ENCODE data around the gene MUC5AC. TPM values are rescaled to one million over a fixed set of nuclear protein-coding genes. Genes with fewer than 3 reads are reported as not detected.
"Not testable (repeated sequence)": the region's sequence is repeated elsewhere in the genome, so short reads cannot be mapped to it uniquely, and the experiment has no call there.

MUC5AC gene
- total RNA-seq, 2 experiments from 2014 or later = not detected

DNA sequence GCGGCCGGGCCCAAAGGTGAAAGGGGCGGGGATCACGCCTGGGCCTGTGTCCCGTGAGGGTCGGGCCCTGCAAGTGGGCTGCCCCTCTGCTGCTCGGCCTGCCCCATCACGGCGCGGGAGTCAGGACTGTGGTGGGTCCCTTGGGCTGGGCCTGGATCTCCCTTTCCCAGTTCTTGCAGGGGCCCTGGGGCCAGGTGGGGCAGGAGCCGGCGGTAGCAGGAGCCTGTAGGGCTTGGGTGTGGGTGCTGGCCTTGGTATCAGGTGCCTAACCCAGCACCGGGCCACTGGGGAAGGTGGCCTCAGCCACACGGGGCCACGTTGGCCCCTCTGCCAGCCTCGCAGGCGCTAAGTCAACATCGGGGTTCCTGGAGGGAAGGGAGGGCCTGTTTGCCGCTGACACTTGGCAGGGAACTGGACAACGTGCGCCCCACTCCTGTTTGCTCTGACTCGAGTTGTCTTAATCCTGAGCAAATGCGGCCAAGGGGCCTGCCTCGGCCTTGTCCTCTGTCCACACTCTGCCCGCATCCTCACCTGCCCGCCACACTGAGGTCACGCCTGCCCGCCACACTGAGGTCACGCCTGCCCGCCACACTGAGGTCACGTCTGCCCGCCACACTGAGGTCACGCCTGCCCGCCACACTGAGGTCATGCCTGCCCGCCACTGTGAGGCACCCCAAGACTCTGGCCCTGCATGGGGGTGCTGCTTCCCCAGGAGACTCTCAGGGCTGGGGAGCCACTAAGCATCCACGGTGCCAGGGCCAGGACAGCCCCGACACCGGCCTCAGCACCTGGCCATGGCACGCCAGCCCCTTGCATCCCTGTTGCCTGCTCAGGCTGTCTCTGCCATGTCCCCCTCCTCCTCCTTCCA, 50.9 kb downstream of the MUC5AC start:
- H3K4me1 Mint-ChIP-seq = no peaks in the 10 kb centered on the region
- POLR2A ChIA-PET = no interaction called here
- no peak overlapping the region for H3K27ac Mint-ChIP-seq
- H3K9me3 Mint-ChIP-seq = peaks cover 7% of the 10 kb centered on the region
- H3K36me3 Mint-ChIP-seq (ENCODE audit: low read depth) = no peaks in the 10 kb centered on the region
- CTCF ChIA-PET = no interaction called here
- DNase-seq = no peak
- H3K27me3 Mint-ChIP-seq = peaks cover 9% of the 10 kb centered on the region
- H3K4me3 Mint-ChIP-seq = no peak overlapping the region

DNA sequence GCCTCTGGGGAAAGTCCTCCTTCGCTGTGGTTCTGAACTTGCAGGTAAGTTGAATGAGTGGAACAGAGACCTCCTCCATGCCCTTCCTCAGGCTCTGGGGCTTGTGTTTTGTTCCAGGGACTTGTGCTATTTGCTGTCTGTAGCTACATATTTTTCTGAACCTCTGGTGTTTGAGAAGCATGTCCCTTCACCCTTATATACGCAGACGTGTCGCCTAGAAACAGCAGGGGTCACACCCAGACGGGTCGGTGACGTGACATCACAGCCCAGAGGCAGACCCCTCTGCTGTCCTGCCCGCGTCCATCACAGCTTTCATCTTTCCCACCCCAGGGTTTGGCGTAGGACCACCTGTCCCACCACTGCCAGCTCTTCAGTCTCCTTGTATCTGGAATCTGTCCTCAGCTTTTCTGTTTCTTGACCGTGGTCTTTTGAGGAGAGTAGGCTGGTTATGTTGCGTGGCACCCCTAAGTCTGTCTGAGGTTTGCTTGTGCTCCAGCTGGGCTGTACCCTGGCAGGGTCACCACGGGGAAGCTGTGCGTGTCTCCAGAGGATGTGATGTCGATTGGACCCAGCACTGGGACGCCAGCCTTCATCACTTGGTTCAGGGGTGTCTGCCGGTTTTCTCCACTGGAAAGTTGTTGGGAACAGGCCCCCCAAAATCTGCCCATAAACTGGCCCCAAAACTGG, 51.8 kb downstream of the MUC5AC start:
- no peaks in the 10 kb centered on the region for H3K4me1 Mint-ChIP-seq
- DNase-seq = no peak
- H3K27me3 Mint-ChIP-seq = peaks cover 14% of the 10 kb centered on the region
- H3K4me3 Mint-ChIP-seq = no peak overlapping the region
- H3K36me3 Mint-ChIP-seq (ENCODE audit: low read depth) = no peaks in the 10 kb centered on the region
- no peak overlapping the region for H3K27ac Mint-ChIP-seq
- ChIA-PET CTCF (no interaction called here), POLR2A (no interaction called here)
- H3K9me3 Mint-ChIP-seq = peaks cover 7% of the 10 kb centered on the region

DNA sequence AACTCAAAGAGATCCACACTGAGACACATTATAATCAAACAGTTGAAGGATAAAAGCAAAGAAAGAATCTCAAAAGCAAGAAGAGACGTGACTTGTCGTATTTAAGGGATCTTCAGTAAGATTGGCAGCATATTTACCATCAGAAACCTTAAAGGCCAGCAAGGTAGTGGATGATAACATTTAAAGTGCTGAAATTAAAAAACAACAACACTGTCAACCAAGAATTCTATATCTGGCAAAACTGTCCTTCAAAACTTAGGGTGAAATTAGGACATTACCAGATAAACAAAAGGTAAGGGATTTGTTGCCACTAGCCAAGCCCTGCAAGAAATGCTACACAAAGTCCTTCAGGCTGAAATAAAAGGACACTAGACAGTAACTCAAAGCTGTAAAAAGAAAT, 54.1 kb downstream of the MUC5AC start:
- Mint-ChIP-seq H3K36me3 (ENCODE audit: low read depth) (no peaks in the 10 kb centered on the region), H3K27me3 (peaks cover 14% of the 10 kb centered on the region), H3K27ac (no peak overlapping the region), H3K4me3 (no peak overlapping the region), H3K9me3 (peaks cover 7% of the 10 kb centered on the region), H3K4me1 (no peaks in the 10 kb centered on the region)
- POLR2A ChIA-PET = no interaction called here
- DNase-seq = no peak
- CTCF ChIA-PET = no interaction called here

DNA sequence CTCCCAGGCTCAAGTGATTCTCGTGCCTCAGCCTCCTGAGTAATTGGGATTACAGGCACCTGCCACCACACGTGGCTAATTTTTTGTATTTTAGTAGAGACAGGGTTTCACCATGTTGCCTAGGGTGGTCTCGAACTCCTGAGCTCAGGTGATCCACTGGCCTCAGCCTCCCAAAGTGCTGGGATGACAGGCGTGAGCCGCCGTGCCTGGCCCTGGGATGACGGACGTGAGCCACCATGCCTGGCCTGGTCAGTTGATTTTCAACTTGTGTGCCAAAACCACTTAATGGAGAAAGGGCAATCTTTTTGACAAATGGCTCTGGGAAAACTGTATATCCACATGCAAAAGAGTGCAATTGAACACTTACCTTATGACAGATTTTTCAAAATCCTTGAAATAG, 58.1 kb downstream of the MUC5AC start:
- H3K9me3 Mint-ChIP-seq; POLR2A ChIA-PET; H3K27ac Mint-ChIP-seq; H3K4me3 Mint-ChIP-seq; H3K36me3 Mint-ChIP-seq (ENCODE audit: low read depth); DNase-seq; CTCF ChIA-PET; H3K4me1 Mint-ChIP-seq: not testable (repeated sequence)
- peaks cover 14% of the 10 kb centered on the region for H3K27me3 Mint-ChIP-seq

DNA sequence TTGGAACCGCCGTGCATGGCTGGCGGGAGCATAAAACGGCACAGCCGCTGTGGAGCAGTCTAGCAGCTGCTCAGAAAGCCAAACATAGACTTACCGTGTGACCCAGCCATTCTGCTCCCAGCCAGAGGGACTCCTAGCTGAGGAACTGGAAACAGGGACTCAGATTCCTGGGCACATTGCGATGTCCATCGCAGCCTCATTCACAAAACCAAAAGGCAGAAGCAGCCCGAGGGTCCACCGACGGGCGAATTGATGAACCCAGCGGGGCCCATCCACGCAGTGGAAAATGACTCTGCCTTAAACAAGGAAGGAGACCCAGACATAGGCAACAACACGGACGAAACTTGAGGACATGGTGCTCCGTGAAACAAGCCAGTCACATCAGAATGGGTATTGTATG, 59.4 kb downstream of the MUC5AC start:
- Mint-ChIP-seq H3K36me3 (ENCODE audit: low read depth) (no peaks in the 10 kb centered on the region), H3K9me3 (no peaks in the 10 kb centered on the region), H3K4me3 (no peak overlapping the region), H3K27me3 (peaks cover 10% of the 10 kb centered on the region), H3K27ac (no peak overlapping the region), H3K4me1 (no peaks in the 10 kb centered on the region)
- no peak for DNase-seq
- POLR2A ChIA-PET = no interaction called here
- CTCF ChIA-PET = no interaction called here

DNA sequence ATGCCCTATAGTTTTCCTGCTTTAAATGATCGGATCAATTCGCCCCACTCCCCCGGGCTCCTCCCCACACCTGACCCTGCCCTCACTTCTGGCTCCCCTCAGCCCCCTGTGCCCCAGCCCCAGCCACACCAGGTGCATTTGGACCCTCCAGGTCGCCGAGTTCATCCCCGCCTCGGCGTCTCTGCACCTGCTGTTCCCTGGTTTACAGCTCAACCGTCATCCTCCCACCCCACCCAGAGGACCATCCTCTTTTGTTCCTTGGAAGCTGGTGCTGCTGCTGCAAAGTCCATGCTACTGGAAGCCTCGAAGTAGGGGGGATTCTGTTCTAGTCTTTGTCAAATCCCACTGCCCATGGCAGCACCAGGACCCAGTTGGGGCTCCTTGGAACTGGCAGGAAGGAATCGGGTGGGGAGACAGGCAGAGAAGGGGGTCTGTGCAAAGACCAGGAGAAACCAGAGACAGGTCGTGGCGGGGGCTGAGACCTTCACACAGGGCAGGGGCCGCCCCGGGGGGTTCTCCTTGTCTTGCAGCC, 60.6 kb downstream of the MUC5AC start:
- Mint-ChIP-seq H3K27ac (no peak overlapping the region), H3K4me3 (no peak overlapping the region), H3K36me3 (ENCODE audit: low read depth) (no peaks in the 10 kb centered on the region), H3K27me3 (peaks cover 5% of the 10 kb centered on the region), H3K9me3 (no peaks in the 10 kb centered on the region), H3K4me1 (no peaks in the 10 kb centered on the region)
- POLR2A ChIA-PET = no interaction called here
- CTCF ChIA-PET = no interaction called here
- no peak for DNase-seq

DNA sequence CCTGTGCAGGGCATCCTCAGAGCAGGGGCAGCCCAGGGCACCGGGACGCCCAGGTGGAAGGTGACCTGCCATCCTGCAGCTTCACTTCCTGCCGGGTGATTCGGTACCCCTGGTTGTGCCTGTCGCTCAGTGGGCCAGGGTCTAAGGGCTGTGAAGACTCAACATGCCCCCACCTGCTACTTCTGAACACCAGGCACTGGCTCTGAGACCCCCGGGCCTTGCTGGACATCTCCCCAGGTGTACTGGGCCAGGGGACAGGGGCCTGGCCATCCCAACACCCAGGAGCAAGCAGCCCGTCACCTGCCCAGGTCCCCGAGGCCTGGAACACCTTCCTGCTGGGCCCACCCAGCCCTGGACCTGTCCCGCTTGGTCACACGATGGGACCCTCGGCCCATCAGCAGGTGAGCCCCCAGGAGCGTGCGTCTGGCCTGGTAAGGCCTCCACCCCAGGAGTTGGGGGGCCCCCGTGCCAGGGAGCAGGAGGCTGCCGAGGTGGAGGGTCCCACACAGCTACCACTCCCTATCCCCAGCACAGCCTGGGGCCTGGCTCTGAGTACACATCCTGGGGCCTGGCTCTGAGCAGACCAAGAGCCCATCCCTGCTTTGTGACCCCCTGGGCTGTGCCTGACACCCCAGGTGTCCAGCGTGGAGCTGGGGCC, 61.2 kb downstream of the MUC5AC start:
- Mint-ChIP-seq H3K36me3 (ENCODE audit: low read depth) (no peaks in the 10 kb centered on the region), H3K9me3 (no peaks in the 10 kb centered on the region), H3K4me3 (no peak overlapping the region), H3K27me3 (peaks cover 5% of the 10 kb centered on the region), H3K27ac (no peak overlapping the region), H3K4me1 (no peaks in the 10 kb centered on the region)
- DNase-seq = no peak
- CTCF ChIA-PET = no interaction called here
- POLR2A ChIA-PET = no interaction called here

DNA sequence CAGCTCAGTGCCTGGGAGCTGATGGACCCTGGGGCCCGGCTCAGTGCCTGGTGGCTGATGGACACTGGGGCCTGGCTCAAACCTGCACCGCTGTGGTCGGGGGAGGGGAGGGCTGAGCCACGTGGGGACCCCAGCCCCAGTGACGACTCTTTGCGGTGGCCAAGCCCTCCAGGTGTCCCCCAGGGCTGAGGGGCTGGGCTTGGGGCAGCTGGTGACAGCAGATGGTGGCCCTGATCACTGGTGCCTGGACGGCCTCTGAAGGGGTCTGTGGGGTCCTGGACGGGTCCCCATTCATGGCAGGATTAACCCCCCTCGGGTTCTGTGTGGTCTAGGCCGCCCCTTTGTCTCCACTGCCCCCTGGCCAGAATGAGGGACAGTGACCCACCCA, 61.7 kb downstream of the MUC5AC start:
- H3K9me3 Mint-ChIP-seq = no peaks in the 10 kb centered on the region
- peaks cover 2% of the 10 kb centered on the region for H3K27me3 Mint-ChIP-seq
- H3K27ac Mint-ChIP-seq = no peak overlapping the region
- no peak overlapping the region for H3K4me3 Mint-ChIP-seq
- no peak for DNase-seq
- no peaks in the 10 kb centered on the region for H3K36me3 Mint-ChIP-seq (ENCODE audit: low read depth)
- CTCF ChIA-PET = no interaction called here
- H3K4me1 Mint-ChIP-seq = no peaks in the 10 kb centered on the region
- POLR2A ChIA-PET = no interaction called here

DNA sequence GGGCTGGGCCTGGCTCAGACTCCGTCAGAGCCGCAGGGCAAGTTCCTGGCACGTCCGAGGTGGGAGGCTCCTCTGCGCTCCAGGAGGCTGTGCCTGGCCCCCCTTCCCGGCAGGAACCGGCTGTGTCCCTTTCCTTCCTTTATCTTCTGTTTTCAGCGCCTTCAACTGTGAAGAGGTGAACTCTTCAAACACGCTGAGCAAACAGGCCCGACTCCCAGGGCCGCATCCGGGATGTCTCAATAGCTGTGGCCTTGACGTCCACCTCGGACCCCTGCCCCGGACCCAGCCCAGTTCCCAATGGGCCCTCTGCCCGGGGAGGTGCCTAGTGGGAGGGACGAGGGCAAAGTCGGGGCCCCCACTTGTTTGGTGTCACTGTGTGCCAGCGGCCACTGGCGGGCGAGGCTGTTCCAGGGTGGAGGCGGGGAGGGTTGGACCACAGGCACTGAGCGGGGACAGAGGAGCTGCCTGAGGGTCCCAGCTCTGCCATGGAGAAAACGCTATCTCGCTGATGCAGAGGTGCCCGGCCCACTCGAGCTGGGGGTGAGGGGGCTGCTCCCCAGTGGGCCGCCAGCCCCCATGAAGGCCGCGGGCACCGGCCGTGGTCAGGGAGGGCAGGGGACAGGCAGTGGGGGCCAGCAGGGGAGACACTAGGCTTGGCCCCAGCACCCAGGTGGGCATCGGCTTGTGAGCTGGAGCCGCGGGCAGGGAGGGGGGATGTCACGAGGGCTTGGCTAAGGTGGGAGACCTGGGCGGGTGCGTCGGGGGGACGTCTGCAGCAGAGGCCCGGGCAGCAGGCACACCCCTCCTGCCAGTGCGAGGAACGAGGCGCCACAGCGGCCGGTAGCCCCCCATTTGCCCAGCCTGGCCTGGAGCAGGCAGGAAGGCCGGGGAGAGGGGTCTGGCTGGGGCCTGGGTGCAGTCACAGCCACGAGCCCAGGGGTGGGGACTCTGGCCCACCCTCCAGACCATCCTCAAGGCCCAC, 62.4 kb downstream of the MUC5AC start:
- Mint-ChIP-seq H3K36me3 (ENCODE audit: low read depth) (no peaks in the 10 kb centered on the region), H3K27me3 (no peaks in the 10 kb centered on the region), H3K4me1 (no peaks in the 10 kb centered on the region), H3K4me3 (no peak overlapping the region), H3K9me3 (no peaks in the 10 kb centered on the region), H3K27ac (no peak overlapping the region)
- DNase-seq = no peak
- CTCF ChIA-PET = no interaction called here
- POLR2A ChIA-PET = no interaction called here

DNA sequence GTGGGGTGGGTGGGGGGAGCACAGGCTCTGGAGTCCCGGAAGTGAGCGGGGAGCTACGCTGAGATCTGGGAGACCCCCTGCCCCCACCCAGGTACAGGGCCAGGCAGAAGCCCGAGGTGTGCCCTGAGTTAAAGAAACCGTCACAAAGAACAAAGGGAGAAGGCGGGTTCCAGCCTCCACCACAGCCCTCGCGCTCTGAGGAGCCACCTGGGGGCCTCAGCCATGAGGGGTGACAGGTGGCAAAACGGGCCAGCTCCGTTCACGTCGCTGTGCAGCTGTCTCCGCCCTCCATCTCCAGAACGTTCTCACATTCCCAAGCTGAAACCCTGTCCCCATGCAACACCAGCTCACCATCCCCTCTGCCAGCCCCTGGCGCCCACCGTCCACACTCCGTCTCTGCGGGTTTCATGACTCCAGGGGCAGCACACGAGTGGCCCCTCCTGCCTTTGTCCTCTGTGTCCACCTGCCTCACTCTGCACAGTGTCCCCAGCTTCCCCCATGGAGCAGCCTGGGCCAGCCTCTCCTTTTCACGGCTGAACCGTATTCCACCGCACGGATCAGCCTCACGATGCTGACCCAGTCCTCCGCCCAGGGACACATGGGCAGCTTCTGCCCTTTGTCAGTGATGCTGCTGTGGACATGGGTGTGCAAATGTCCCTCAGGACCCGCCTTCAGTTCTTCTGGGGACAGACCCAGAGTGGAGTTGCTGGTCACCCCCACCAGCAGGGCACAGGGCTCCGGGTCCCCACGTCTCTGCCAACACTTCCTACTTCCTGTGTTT, 63.4 kb downstream of the MUC5AC start:
- ChIA-PET POLR2A (no interaction called here), CTCF (interaction anchor here (1.0 kb wide), 1 partner anchor 354 kb away, joined by 3 read pairs; no protein-coding TSS in a partner anchor)
- Mint-ChIP-seq H3K27me3 (no peaks in the 10 kb centered on the region), H3K27ac (no peak overlapping the region), H3K4me1 (no peaks in the 10 kb centered on the region), H3K36me3 (ENCODE audit: low read depth) (no peaks in the 10 kb centered on the region), H3K9me3 (no peaks in the 10 kb centered on the region), H3K4me3 (no peak overlapping the region)
- DNase-seq = no peak

DNA sequence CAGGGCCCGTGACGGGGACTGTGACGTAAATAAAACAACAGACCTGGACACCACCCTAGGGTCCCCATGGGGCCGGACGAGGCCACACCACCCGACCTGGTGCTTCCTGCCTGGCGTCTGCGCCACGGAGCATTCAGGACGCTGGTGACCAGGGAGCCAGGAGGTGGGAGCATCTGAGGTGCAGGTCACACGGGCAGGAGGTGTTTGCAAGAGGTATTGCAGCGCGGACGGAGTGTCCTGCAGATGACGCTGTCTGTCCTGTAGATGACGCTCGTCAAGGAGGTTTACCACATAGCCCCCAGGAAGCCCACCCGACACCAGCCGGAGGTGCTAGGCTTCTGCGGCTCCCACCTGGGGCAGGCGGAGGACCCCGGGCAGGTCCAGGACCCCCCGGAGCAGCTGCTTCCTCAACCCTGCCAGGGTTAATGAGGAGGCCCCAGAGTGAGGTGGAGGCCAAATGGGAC, 64.1 kb downstream of the MUC5AC start:
- Mint-ChIP-seq H3K27me3 (no peaks in the 10 kb centered on the region), H3K4me3 (no peak overlapping the region), H3K4me1 (no peaks in the 10 kb centered on the region), H3K36me3 (ENCODE audit: low read depth) (no peaks in the 10 kb centered on the region), H3K9me3 (no peaks in the 10 kb centered on the region), H3K27ac (no peak overlapping the region)
- POLR2A ChIA-PET = no interaction called here
- CTCF ChIA-PET = interaction anchor here (1.0 kb wide), 1 partner anchor 353 kb away, joined by 3 read pairs; no protein-coding TSS in a partner anchor
- no peak for DNase-seq
